OCI-LY3 (cell line): ENCODE measurements around the gene OSBPL3.

Source experiments
- CTCF ChIP-seq: fragments of 200-600, 300-600 bp; sonication (generic); IDR thresholded peaks from 2 replicates; pipeline ENCODE4 v1.5.1; 2014; ENCODE audit warnings: antibody characterized with exemption, low read length, low read depth
- EZH2phosphoT487 ChIP-seq: fragments of 200-600 bp; shearing (Covaris generic); IDR thresholded peaks from 2 replicates; pipeline ENCODE4 v1.6.1; 2018; ENCODE audit warnings: antibody characterized with exemption, mixed run types, low read depth

GRCh38 chr7:24750441-24751055, 229.4 kb downstream of the OSBPL3 start:
- TF ChIP-seq CTCF (no peak), EZH2phosphoT487 (no peak)
